Neural cell (in vitro differentiated cells): ENCODE measurements around the gene TMEM171. TPM values are rescaled to one million over a fixed set of nuclear protein-coding genes. Genes with fewer than 3 reads are reported as not detected.

Experiments
- H2AFZ ChIP-seq: fragments of 200-600, 300-800 bp; sonication (generic), shearing (Covaris generic); 2 replicates; pipeline ENCODE4 v1.6.0; 2014; ENCODE audit warnings: low read depth, mild to moderate bottlenecking, antibody characterized with exemption, low read length, moderate library complexity
- H3F3A ChIP-seq: fragments of 200-600 bp; shearing (Covaris generic); 2 replicates; pipeline ENCODE4 v1.6.1; 2016; ENCODE audit warnings: mild to moderate bottlenecking, moderate library complexity, mixed read lengths, antibody characterized with exemption, low read length; ENCODE audit not compliant: insufficient read depth, poor library complexity, severe bottlenecking
- H3K27ac ChIP-seq: fragments of 200-600, 300-800 bp; sonication (generic), shearing (Covaris generic); 2 replicates; pipeline ENCODE4 v1.5.1; 2014; ENCODE audit warnings: mild to moderate bottlenecking, low read length, moderate library complexity
- H3K27me3 ChIP-seq: fragments of 300-800, 200-600 bp; sonication (generic), shearing (Covaris generic); 2 replicates; pipeline ENCODE4 v1.6.0; 2014; ENCODE audit warnings: mild to moderate bottlenecking, low read depth, low read length, moderate library complexity; ENCODE audit not compliant: insufficient read depth
- H3K36me3 ChIP-seq: fragments of 300-800, 200-600 bp; sonication (generic), shearing (Covaris generic); 2 replicates; pipeline ENCODE4 v1.5.1; 2014; ENCODE audit warnings: mild to moderate bottlenecking, antibody characterized with exemption, low read length, moderate library complexity; ENCODE audit not compliant: insufficient read depth
- H3K4me2 ChIP-seq: fragments of 300-800, 200-600 bp; sonication (generic), shearing (Covaris generic); 2 replicates; pipeline ENCODE4 v1.6.0; 2014; ENCODE audit warnings: mild to moderate bottlenecking, low read length
- H3K4me3 ChIP-seq: fragments of 300-800, 200-600 bp; sonication (generic), shearing (Covaris generic); 2 replicates; pipeline ENCODE4 v1.5.1; 2014; ENCODE audit warnings: mild to moderate bottlenecking, low read length, moderate library complexity
- H3K79me2 ChIP-seq: fragments of 200-600 bp; shearing (Covaris generic); replicated peaks from 2 replicates; pipeline ENCODE4 v1.6.0; 2014; ENCODE audit warnings: mild to moderate bottlenecking, low read length, moderate library complexity; ENCODE audit not compliant: insufficient read depth
- H3K9ac ChIP-seq: fragments of 300-800, 200-600 bp; sonication (generic), shearing (Covaris generic); 2 replicates; pipeline ENCODE4 v1.6.1; 2016; ENCODE audit warnings: mild to moderate bottlenecking, low read length, mixed read lengths
- H3K9me2 ChIP-seq: fragments of 200-600 bp; shearing (Covaris generic); 2 replicates; pipeline ENCODE4 v1.6.1; 2016; ENCODE audit warnings: mild to moderate bottlenecking, low read length, mixed read lengths; ENCODE audit not compliant: insufficient read depth
- H3K9me3 ChIP-seq: fragments of 200-600, 300-800 bp; sonication (generic), shearing (Covaris generic); 2 replicates; pipeline ENCODE4 v1.6.1; 2016; ENCODE audit warnings: mild to moderate bottlenecking, mixed run types, low read length, moderate library complexity, mixed read lengths
- H4K20me1 ChIP-seq: fragments of 200-600 bp; shearing (Covaris generic); 2 replicates; pipeline ENCODE4 v1.6.1; 2016; ENCODE audit warnings: mild to moderate bottlenecking, mixed run types; ENCODE audit not compliant: insufficient read depth
- CTCF ChIP-seq: fragments of 450-650 bp; IDR thresholded peaks from 2 replicates; pipeline ENCODE4 v1.5.1; 2014; ENCODE audit warnings: antibody characterized with exemption, mild to moderate bottlenecking, moderate library complexity; ENCODE audit not compliant: poor library complexity, severe bottlenecking
- EP300 ChIP-seq: fragments of 450-650 bp; conservative IDR thresholded peaks from 2 replicates; pipeline ENCODE4 v1.6.1; 2014; ENCODE audit warnings: antibody characterized with exemption, mild to moderate bottlenecking, moderate library complexity; ENCODE audit not compliant: poor library complexity, severe bottlenecking
- EZH2 ChIP-seq: fragments of 200-600, 300-800 bp; shearing (Covaris generic), sonication (generic); IDR thresholded peaks from 2 replicates; pipeline ENCODE4 v1.6.1; 2014; ENCODE audit warnings: antibody characterized with exemption, low read length, borderline replicate concordance, mild to moderate bottlenecking; ENCODE audit not compliant: insufficient read depth, poor library complexity, severe bottlenecking
- MXI1 ChIP-seq: fragments of 450-650 bp; conservative IDR thresholded peaks from 2 replicates; pipeline ENCODE4 v1.6.1; 2014; ENCODE audit warnings: antibody characterized with exemption, mild to moderate bottlenecking; ENCODE audit not compliant: poor library complexity, severe bottlenecking
- POLR2AphosphoS5 ChIP-seq: IDR thresholded peaks from 2 replicates; pipeline ENCODE4 v1.6.1; 2012
- RAD21 ChIP-seq: fragments of 450-650 bp; conservative IDR thresholded peaks from 2 replicates; pipeline ENCODE4 v1.6.1; 2014; ENCODE audit warnings: antibody characterized with exemption, mild to moderate bottlenecking, moderate library complexity
- REST ChIP-seq: IDR thresholded peaks from 2 replicates; pipeline ENCODE4 v1.6.1; 2012; ENCODE audit warnings: borderline replicate concordance
- SMC3 ChIP-seq: fragments of 450-650 bp; conservative IDR thresholded peaks from 2 replicates; pipeline ENCODE4 v1.6.1; 2014; ENCODE audit warnings: antibody characterized with exemption, mild to moderate bottlenecking, moderate library complexity; ENCODE audit not compliant: poor library complexity
- TAF1 ChIP-seq: IDR thresholded peaks from 2 replicates; pipeline ENCODE4 v1.6.1; 2012; ENCODE audit warnings: low read depth
- polyA plus RNA-seq: library from polyadenylated mRNA; depleted of rRNA; stranded (reverse); fragments of >200 nt; gene quantifications from 2 replicates; pipeline ENCODE4 v1.2.3, GENCODE V29; 2014

The TMEM171 gene
- polyA plus RNA-seq, 1 donor from 2014 or later, result not detected

GRCh38 chr5:73143716-73144115 lies 23.3 kb downstream of the TMEM171 start:
- no peaks in the 10 kb centered on the region for H3K79me2 ChIP-seq
- H3K4me3 ChIP-seq, result no peak overlapping the region
- no peaks in the 10 kb centered on the region for H3K27me3 ChIP-seq
- no peaks in the 10 kb centered on the region for H4K20me1 ChIP-seq
- H3K9ac ChIP-seq, result no peak overlapping the region
- no peak for TF ChIP-seq TAF1
- no peak for TF ChIP-seq POLR2AphosphoS5
- no peak for TF ChIP-seq EP300
- no peak for TF ChIP-seq REST
- no peak for TF ChIP-seq CTCF
- H3K27ac ChIP-seq, result no peak overlapping the region
- no peaks in the 10 kb centered on the region for H3K36me3 ChIP-seq
- H3K4me2 ChIP-seq, result no peak overlapping the region
- H3F3A ChIP-seq, result no peaks in the 10 kb centered on the region
- H3K9me2 ChIP-seq, result no peaks in the 10 kb centered on the region
- no peaks in the 10 kb centered on the region for H3K9me3 ChIP-seq
- no peak overlapping the region for H2AFZ ChIP-seq

GRCh38 chr5:73149540-73149939 lies 29.2 kb downstream of the TMEM171 start:
- TF ChIP-seq EP300, result no peak
- no peak for TF ChIP-seq EZH2
- no peak for TF ChIP-seq RAD21
- no peak for TF ChIP-seq MXI1
- no peak for TF ChIP-seq SMC3
- no peak for TF ChIP-seq TAF1
- TF ChIP-seq POLR2AphosphoS5, result no peak
- TF ChIP-seq CTCF, result no peak
- TF ChIP-seq REST, result no peak
- no peak overlapping the region for H3K4me3 ChIP-seq
- H3F3A ChIP-seq, result no peaks in the 10 kb centered on the region
- H2AFZ ChIP-seq, result no peak overlapping the region
- H3K4me2 ChIP-seq, result no peak overlapping the region
- H4K20me1 ChIP-seq, result no peaks in the 10 kb centered on the region
- H3K79me2 ChIP-seq, result no peaks in the 10 kb centered on the region
- no peaks in the 10 kb centered on the region for H3K27me3 ChIP-seq
- no peak overlapping the region for H3K27ac ChIP-seq
- H3K9me2 ChIP-seq, result no peaks in the 10 kb centered on the region
- no peak overlapping the region for H3K9ac ChIP-seq
- H3K9me3 ChIP-seq, result no peaks in the 10 kb centered on the region
- no peaks in the 10 kb centered on the region for H3K36me3 ChIP-seq
